HG02798 (cell line): ENCODE measurements around the gene SGSM2.

ENCODE experiments used
- ATAC-seq: cut with Tn5 transposase; IDR thresholded peaks from one replicate; pipeline ENCODE4 v1.9.1; 2021; ENCODE audit warnings: mild to moderate bottlenecking; ENCODE audit not compliant: unreplicated experiment, poor library complexity

SGSM2 gene

DNA sequence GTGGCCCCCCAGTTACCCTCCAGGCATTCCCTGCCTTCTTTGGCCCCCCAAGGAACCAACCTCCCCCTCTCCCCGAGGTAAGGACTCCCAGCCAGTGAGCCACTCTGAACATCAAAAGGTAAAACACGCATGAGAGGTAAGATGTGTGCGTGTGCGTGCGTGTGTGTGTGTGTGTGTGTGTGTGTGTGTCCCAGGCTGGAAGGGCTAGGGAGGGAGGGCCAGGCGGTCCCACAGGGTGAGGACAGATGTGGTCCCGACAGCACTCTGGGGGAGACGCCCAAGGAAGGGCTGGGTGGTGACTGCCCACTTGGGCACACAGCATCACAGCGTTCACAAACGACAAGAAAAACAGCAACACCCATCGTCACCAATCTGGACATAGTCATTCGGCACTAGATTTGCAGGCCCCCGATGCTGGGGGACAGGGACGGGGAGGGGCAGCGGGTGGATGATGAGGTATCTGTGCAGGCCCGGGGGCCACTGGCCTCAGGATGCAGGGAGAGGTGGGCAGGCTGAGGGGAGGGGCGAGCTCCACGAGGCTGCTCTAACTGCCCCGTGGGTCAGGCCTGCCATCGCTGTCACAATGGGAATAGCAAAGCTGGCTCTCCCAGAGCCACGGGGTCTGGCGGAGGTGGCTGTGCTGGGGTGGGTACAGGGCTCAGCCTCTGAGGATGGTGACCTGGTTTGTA is 47.3 kb downstream of the SGSM2 start:
- ATAC-seq: no peak

DNA sequence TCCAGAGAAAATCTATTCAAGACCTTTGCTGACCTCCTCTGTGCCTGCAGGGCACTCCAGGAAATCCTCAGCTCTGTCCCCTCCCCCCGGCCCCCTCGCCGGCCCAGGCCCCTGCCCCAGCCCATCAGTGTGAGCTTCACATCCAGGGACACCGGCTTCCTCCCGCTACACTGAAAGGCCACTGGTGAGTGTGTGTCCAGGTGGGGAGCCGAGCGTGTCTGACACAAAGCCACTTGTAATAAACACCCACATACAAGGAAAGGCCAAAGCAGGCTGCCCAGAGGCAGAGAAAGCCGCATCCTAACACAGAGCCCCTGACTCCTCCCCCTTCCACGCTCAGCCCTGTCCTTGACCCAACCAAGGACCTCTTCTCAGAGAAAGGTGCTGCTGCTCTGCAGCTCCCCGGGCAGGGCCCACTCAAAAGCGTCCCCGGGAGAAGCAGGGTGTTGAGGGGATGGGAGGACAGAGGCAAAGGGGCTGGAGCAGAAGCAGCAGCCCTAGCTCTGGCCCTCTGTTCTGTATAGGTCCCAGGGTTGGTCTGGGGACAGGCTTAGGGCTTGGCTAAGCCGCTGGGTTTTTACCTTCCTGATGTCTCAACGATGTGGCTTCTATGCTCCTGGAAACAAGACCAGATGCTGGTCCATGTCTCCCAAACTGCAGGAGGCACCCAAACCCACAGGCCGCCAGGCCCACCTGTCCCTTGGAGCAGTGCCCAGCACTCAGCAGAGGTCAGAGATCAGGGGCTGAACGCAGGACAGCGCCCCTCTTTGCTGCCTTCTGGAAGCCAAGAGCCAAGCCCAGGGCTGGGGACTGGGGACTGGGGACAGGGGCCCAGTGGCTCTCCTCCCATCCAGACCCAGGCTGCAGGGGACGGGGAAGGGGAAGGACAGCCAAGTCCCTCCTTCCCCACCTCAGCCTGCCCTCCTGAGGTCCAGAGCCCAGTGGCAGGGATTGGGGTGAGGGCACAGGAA is 48.2 kb downstream of the SGSM2 start:
- no peak for ATAC-seq

DNA sequence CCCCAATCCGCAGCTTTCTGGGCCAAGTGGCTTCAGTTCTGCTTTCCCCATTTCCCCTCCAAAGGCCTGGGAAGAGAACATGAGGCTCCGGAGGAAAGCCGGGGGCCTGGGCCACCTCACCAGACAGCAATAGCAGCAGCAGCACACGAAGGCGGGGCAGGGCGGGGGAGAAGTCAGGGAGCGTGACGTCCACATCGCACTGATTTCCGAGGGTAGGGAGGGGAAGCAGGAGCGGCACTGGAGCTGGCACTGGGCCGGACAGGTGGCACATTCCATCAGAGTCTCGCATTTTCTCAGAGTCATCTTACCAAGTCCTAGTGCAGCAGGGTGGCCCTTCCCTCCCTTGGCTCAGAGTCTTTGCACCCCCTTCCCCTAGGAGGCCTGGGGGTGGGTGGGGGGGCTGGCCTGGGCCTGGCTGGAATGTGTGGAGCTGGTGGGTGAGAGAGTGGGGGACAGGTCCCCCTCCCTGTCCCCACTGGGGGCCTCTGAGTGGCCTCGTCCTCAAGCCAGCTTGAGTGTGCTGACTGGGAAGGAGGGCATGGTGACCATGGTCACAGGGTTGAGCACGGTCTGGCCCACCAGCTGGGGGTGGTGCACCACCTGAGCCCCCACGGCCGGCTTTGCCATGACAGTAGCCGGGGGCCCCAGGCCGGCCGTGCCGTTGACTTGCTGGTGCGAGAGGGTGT is 49.2 kb downstream of the SGSM2 start:
- ATAC-seq: no peak

DNA sequence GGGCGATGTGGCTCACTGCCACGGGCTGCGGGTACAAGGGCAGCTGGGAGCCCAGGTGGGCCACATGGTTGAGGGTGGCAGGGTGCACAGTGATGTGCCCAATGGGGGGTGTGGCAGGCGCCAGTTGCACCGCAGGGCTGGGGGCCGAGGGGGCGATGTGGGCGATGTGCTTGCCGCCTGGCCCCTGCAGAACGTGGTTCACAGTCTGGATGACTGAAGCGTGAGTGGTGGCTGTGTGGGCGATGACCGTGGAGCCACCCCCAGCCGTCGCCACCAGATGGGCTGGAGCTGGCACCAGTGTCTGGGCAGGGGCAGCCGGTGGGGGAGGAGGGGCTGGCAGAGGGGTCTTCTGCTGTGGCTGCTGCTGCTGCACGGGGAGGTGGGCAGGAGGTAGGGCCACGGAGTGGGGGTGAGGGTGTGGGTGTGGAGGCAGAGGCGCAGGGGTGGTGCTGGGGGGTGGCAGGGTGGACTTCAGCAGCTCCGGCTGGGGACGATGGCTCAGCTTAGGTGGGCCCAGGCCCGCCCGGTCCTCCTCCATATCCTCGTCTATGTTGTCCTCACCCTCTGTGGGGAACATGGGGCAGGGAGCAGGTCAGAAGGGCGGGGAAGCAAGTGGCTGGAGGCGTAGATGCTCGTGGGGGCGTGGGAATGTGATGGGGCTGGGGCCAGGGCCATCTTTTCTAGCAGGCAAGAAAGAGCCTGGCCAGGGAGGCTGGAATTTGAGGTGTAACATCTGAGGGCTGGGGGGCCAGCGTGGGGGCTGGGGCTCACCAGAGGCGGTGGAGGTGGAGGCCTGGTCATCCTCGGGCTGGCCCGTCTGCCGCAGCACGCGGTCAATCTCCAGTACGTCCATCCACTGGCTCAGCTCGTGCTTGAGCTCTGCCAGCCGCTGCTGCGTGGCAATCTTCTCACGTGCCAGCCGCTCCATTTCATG is 50.1 kb downstream of the SGSM2 start:
- ATAC-seq: no peak

DNA sequence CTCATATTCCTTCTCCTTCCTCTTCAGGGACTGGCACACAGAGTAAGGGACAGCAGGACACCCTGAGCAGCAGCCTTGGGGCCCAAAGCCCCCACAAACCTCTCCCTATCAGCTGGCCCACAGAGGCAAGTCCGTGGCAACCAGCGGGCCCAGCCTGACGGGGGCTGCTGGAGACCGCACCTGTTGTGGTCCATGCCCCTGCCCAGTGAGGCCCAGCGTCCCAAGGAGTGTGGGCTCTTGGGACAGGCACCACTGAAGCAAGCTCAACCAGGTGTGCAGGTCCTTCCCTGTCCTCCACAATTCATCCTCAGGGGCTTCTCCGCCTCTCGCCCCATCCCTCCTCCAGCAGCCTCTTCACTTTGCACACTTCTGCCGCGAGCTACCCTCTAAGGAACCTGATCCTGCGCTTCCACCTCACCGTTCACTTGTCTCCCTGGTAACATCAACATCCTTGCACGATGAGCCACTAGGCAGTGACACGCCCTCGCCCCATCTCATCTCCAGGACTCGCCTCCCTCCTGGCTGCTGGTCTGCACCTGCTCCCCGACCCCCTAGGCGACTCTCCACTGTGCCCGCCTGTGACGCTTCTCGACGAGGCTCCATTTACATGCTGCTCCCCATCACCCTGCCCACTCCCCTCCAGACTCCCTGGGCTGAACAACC is 50.9 kb downstream of the SGSM2 start:
- no peak for ATAC-seq

DNA sequence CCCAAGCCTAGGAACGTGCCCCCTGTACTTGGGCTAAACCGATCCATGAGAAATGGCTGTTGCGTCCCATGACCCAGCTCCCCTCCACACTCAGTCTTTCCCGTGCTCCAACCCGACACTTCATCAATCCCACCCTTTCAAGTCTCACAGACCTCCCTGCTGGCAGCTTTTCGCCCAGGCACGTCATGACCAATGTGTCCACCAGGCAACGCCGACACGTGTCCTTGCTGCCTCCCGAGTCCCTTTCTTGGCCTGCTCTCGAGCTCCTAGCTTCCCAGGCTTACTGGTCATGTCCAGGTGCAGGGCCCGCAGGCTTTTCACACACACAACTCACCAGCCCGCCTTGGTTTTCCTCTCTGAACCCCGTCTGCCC is 51.4 kb downstream of the SGSM2 start:
- no peak for ATAC-seq

DNA sequence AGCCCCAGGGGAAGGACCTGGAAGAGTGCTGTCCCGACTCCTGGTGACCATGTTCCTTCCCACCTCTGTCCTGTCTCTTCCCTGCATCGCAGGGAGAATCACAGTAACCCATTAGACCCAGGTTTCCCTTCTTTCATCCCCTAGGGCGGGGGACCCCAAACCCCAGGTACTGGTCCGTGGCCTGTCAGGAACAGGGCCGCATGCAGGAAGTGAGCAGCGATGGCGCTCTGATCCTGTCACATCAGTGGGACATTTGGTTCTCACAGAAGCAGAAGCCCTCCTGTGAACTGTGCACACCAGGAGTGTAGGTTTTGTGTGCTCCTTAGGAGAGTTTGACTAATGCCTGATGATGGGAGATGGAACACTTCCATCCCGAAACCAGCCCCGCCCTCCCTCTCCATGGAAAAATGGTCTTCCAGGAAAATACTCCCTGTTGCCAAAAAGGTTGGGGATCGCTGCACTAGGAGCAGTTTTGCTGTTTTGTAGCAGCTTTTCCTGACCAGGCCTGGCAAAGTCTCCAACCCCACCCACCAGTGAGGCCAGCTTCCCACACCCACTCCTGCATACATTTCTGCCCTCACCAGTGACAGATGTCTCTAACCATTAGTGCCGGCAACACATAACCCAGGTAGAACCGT is 53.0 kb downstream of the SGSM2 start:
- no peak for ATAC-seq

DNA sequence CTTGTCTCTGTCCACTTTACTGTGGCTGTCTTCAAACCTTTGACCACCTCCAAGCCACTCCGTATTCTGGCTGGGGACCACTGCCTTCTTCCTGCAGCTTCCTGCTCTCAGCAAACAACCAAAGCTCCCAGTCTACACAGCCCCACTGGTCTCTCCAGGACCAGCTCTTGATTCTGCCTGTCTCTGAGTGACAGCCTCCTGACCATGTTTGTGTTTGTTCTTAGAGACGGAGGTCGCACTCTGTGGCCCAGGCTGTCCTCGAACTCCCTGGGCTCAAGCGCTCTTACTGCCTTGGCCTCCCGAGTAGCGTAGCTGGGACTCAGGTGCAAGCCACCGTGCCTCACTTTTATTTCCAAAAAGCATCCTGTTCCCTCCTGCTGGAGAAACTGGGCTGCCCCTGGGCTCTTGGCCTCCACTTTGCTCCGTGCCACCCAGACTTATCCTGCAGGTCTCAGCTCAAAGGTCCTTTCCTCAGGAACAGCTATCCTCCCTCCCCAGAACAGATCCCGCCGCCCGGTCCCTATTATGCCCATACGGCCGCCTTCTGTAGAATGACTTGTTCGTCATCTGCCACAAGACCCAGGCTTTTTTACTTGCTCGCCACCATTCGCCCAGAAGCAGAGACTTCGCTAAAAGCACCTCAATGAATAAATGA is 54.4 kb downstream of the SGSM2 start:
- no peak for ATAC-seq

DNA sequence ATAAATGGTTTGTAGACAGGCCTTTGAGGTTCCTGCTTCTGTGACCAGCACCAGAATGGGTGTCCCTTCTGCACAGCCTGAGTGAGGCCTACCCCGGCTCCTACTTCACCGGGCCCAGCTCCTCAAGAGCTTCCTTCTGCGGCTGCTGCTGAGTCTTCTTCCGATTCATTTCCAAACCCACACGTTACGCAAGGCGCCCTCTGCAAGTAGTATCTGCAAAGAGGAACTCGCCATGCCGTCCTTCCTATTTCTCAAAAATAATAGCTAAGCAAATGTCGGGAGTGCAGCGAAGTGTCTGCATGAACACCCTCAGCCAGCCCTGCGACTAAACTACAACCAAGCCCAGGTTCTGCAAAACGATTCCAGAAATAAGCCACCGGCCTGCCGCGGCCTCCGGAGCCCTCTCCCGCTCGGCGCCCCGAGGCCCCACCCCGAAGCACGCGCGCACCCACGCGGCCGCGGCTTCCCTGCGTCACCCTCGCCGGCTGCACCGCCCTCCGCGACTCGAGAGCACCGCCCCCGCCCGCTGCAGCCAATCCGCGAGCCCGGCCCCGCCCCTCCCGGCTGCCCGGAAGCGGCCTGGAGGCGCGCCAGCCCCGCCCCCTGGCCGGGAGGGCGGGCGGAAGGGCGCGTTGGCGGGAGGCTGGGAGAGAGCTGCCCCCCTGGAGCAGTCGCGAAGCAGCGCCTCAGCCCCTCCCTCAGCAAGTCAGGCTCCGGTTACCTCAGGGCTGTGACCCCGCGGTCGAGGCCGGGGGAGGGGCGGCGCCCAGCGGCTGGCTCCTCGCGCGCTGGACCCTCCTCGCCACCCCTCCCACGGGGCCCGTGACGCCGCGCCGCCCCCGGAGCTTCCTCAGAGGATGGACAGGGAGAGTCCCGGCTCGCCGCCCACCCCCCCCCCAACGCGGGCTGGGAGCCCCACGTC is 55.2 kb downstream of the SGSM2 start:
- peak; percentile 70 for ATAC-seq

DNA sequence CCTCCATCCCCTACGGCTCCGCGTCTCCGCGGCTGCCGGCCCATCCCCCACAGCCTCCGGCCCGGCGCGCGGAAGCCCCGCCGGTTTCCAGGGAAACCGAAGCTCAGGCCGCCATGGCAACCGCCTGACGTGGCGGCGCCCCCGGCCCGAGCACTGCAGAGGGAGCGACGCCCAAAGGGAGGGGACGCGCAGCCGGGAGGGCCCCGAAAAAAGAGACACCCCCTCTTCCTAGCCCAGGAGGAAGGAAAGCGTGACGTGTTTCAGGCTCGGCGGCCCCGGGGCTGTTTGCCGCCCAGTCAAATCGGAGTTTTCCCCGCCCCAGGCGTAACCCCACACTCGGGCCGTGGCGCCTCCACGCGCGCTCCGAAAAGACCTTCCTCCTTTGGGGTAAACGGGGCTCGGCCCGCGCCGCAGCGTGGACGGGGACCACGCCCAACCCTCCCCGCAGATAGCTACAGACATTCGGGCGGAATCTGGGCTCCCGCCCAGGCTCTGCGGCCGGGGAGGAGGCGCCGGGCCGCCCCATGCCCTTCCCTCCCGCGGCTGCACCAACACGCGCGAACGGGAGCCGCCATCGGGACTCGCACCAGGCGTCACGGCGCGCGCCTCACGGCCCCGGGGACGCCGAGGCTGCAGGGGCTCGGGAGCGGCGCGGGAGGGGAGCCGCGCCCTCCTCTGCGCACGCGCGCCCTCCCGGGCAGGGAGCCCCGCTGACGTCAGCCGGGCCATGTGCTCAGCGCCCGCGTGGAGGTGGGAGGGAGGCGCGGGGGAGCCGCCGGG is 56.1 kb downstream of the SGSM2 start:
- peak; percentile 51 for ATAC-seq

DNA sequence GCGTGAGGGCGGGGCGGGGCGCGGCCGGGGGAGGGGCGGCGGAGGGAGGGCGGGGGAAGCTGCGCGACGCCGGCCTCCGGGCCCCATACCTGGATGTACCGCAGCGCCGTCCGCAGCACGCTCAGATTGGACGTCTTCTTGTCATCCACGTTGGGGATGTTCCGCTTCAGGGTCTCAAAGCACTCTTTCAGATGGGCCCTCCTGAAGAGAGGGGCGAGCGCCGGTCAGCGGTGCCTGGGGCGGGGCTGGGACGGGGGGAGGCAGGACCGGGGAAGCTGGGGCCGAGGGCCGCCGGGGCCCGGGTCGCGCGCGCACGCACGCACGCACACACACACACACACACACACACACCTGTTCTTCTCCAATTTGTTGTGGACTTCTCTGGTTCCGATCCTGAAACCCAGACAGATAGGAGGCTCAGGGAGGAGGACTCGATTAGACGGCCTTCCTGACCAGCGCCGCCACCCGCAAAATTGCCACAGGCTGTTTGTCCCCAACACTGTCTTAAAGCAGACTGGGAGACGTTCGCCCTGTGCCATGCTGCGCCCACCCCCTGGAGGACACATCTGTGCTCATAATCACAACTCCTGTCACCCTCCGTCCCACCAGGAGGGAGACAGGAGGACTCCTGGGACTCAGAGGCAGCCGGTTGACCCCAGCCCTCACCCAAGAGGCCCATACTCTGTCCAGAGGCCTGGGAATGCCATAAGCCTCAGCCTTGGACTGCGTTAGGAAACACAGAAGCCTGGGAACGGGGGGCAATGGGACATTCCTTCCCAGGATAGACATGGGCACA is 56.9 kb downstream of the SGSM2 start:
- ATAC-seq: no peak

DNA sequence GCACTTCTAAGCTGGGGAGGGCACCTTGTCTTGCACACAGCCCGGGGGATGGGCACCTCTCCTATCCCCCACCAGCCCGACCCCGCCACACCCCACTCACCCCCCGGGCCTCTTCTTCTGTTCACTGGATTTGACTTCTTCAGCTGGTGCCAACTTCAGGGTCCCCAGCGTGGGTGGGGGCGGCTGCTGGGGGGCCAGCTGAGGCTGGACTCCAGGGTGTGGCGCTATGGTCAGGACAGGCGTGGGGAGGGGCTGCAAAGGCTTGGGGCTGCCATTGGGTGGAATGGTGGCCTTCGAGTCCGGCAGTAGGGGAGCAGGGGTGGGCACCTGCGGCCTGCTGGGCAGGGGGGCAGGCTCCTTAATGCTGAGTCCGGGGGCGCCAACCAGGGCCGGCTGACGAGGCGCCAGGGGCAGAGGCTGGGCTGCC is 57.5 kb downstream of the SGSM2 start:
- no peak for ATAC-seq

DNA sequence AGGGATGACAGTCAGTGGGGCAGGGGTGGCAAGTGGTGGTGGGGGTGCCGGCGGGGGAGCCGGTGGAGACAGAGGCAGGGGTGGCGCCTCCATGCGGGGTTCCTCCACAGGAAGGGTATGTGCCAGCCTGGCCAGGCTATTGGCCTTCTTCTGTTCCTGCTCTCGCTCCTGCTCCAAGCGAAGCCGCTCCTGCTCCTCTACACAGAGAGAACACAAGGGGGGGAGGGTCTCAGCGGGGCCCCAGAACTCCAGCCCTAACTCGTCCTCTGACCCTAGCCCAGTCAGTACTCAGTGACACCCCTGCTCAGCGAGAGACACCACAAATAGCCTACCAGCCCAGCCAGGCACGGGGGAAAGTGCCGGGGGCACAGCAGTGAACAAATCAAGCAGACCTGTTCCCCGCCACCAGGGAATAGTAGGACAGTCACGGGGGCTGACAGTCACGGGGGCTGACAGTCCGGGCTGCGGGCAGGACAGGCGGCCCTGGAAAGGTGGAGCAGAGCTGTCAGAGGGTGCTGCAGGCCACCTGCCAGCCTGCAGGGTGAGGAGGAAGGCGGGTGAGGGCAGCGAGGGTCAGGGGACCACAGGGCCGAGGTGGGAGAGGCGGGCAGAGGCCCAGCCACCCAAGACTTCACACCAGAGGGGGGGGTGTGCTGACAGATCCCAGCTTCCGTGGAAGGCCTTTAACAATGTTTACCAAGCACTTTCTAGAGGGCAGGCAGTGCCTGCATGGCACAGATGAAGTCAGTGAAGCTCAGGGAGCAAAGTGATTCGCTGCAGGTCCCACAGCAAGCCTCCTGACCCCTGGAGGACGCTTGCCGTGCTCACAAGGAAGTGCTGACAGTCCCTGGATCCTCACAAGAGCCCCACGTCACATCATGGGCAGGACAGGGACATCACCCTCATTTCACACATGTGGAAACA is 58.2 kb downstream of the SGSM2 start:
- ATAC-seq: no peak

DNA sequence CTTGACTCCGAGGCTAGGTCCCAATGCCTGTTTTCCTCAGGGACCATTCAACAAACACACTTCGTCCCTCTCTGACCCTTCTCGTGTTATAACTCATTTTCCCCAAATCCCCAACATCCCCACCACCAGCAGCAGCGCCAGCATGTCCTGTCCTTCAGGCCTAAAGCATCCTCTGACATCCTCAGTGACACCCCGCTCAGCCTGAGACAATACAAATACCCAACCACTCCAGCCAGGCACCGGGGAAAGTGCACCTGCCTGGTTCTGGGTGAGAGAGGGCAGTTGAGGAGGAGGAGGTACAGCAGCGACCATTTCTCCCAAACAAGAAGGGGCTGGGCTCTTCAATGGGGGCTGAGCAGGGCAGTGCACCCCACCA is 58.9 kb downstream of the SGSM2 start:
- ATAC-seq: no peak
